Muscle layer of colon (tissue), 2 donors: ENCODE data around the gene PRKCI.
"Not testable (repeated sequence)": the region's sequence is repeated elsewhere in the genome, so short reads cannot be mapped to it uniquely, and the experiment has no call there.

Experiments
- H3K27ac ChIP-seq: one replicate; pipeline ENCODE4 v1.7.0; 2013; ENCODE audit warnings: low read depth, mild to moderate bottlenecking, low read length, moderate library complexity
- H3K27me3 ChIP-seq, 2 donors: one replicate each; pipeline ENCODE4 v1.7.0; 2013; ENCODE audit warnings: low read length in 2 of 2, mild to moderate bottlenecking in 2 of 2; ENCODE audit not compliant: insufficient read depth in 2 of 2, control insufficient read depth in 1 of 2
- H3K36me3 ChIP-seq: one replicate; pipeline ENCODE4 v1.7.0; 2013; ENCODE audit warnings: mild to moderate bottlenecking, low read length; ENCODE audit not compliant: insufficient read depth
- H3K4me1 ChIP-seq: one replicate; pipeline ENCODE4 v1.7.0; 2013; ENCODE audit warnings: mild to moderate bottlenecking, low read length; ENCODE audit not compliant: insufficient read depth
- H3K4me3 ChIP-seq, 2 donors: one replicate each; pipeline ENCODE4 v1.7.0; 2013; ENCODE audit warnings: low read length in 2 of 2, low read depth in 1 of 2, mild to moderate bottlenecking in 1 of 2, moderate library complexity in 1 of 2
- H3K9ac ChIP-seq: one replicate; pipeline ENCODE4 v1.7.0; 2013; ENCODE audit warnings: low read length
- H3K9me3 ChIP-seq: one replicate; pipeline ENCODE4 v1.7.0; 2013; ENCODE audit warnings: mild to moderate bottlenecking, low read length
- donor health status: abdominal sarcoma.
- donor health status: Adenocarcinoma of cecum.

PRKCI gene

DNA sequence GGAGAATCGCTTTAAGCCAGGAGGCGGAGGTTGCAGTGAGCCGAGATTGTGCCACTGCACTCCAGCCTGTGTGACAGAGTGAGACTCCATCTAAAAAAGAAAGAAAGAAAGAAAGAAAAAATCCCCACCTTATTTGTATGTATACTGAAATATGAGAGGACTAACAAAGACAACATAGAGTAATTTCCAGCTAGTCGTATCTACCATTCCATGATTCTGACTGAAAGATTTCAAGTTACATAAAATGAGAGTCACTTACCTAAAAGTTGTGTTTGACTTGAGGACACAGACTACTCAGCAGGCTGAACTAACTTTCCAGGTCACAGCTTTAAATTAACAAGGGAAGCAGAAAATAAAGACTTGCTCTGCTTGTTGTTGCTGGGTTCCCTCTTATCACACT, 18.8 kb upstream of the PRKCI start:
- Histone ChIP-seq H3K36me3 (no peaks in the 10 kb centered on the region), H3K9ac (no peak overlapping the region), H3K9me3 (no peaks in the 10 kb centered on the region), H3K4me3 (no peak overlapping the region), H3K27ac (no peak overlapping the region), H3K4me1 (no peaks in the 10 kb centered on the region), H3K27me3 (no peaks in the 10 kb centered on the region)

DNA sequence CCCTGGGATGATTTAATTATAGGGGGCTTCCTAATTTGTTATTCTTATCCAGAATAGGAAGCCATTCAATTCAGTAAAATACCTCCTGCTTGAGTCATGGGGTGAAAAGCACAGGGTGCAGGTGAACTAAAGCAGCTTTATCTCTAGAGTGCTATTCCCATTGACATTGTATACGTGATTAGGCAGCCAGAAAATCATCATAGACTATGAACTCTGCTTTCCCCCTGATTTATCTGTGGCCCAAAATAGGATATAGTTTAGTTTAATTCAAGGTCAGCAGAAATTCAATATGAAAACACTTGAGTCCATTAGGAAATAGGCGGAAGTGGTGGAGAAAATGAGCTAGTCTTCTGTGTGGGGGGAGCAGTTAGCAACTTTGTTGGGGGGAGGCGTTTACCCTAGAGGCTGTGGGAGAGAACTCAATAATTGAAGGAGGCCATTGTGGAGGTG, 18.2 kb upstream of the PRKCI start:
- H3K9ac ChIP-seq = no peak overlapping the region
- no peaks in the 10 kb centered on the region for H3K36me3 ChIP-seq
- H3K4me3 ChIP-seq = no peak overlapping the region
- H3K4me1 ChIP-seq = no peaks in the 10 kb centered on the region
- H3K9me3 ChIP-seq = no peaks in the 10 kb centered on the region
- H3K27ac ChIP-seq = no peak overlapping the region
- H3K27me3 ChIP-seq = no peaks in the 10 kb centered on the region

DNA sequence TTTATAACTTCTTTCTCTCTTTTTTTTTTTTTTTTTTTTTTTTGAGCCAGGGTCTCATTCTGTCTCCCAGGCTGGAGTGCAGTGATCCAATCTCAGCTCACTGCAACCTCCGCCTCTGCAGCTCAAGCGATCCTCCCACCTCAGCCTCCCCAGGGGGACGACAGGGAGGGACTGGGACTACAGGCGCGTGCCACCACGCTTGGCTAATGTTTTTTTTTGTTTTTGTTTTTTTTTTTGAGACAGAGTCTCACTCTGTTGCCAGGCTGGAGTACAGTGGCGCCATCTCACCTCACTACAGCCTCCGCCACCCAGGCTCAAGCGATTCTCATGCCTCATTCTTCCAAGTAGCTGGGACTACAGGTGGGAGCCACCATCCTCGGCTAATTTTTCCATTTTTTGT, 17.7 kb upstream of the PRKCI start:
- no peak overlapping the region for H3K27ac ChIP-seq
- no peaks in the 10 kb centered on the region for H3K36me3 ChIP-seq
- no peak overlapping the region for H3K4me3 ChIP-seq
- H3K27me3 ChIP-seq = no peaks in the 10 kb centered on the region
- no peaks in the 10 kb centered on the region for H3K9me3 ChIP-seq
- H3K9ac ChIP-seq = no peak overlapping the region
- H3K4me1 ChIP-seq = no peaks in the 10 kb centered on the region

DNA sequence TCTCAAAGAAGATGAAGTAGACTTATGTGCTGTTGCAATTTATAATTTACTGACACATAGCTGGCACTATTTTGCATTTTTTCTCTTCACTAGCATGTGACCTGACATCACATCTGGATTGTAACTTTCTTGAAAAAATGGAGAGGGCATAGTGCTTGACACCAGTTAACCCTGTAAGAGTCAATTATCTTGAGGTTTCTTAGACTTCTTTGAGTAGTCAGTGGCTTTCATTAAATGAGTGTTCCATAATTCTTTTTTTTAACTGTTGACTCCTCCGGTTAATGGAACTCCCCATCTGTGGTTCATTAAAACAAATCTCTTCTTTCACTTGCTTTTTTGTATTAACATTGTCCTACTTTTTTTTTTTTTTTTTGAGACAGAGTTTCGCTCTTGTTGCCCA, 16.9 kb upstream of the PRKCI start:
- Histone ChIP-seq H3K9ac (no peak overlapping the region), H3K4me3 (no peak overlapping the region), H3K36me3 (no peaks in the 10 kb centered on the region), H3K4me1 (no peaks in the 10 kb centered on the region), H3K27me3 (no peaks in the 10 kb centered on the region), H3K27ac (no peak overlapping the region), H3K9me3 (no peaks in the 10 kb centered on the region)

DNA sequence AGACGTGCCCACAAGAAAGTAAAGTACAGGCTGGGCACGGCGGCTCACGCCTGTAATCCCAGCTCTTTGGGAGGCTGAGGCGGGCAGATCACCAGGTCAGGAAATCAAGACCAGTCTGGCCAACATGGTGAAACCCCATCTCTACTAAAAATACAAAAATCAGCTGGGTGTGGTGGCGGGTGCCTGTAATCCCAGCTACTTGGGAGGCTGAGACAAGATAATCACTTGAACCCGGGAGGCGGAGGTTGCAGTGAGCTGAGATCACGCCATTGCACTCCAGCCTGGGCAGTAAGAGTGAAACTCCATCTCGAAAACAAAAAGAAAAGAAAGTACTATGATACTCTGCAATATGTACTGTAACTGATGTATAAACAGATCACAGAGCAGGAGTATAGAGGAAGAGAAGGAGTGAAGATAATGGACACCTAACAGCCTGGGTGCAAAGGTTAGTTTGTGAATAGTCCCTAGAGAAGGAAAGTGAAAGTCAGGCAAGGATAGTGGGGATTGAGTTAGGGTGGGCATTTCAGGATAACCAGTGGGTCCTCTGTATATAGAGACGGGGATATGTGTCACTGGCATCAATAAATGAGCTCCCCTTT, 16.0 kb upstream of the PRKCI start:
- not testable (repeated sequence) for H3K27ac ChIP-seq, H3K27me3 ChIP-seq, H3K4me1 ChIP-seq, H3K9me3 ChIP-seq, H3K36me3 ChIP-seq, H3K4me3 ChIP-seq, H3K9ac ChIP-seq

DNA sequence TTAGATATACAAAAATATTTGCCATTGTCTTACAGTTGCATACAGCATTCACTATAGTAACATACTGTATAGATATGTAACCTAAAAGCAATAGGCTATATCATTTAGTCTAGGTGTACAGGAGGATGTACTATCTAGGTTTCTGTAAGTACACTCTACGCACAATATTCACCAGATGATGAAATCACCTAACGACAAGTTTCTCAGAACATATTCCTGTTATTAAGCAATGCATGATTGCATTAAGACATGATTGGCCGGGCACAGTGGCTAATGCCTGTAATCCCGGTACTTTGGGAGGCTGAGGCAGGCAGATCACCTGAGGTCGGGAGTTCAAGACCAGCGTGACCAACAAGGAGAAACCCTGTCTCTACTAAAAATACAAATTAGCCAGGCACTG, 14.5 kb upstream of the PRKCI start:
- H3K9me3 ChIP-seq = no peaks in the 10 kb centered on the region
- H3K36me3 ChIP-seq = no peaks in the 10 kb centered on the region
- H3K27me3 ChIP-seq = no peaks in the 10 kb centered on the region
- H3K4me3 ChIP-seq = no peak overlapping the region
- H3K4me1 ChIP-seq = no peaks in the 10 kb centered on the region
- H3K27ac ChIP-seq = no peak overlapping the region
- no peak overlapping the region for H3K9ac ChIP-seq

DNA sequence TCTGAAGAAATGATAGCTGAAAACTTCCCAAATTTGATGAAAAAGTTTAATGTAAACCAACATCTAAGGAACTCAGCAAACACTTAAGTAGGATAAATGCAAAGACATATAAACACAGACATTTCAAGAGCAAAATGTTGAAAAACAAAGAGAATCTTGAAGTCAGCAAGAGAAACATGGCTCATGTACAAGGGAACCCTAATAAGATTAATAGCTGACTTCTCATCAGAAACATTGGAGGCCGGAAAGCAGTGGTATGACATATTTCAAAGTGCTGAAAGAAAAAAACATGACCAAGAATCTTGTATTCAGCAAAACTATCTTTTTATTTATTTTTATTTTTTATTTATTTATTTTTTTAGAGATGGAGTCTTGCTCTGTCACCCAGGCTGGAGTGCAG, 10.6 kb upstream of the PRKCI start:
- H3K4me1 ChIP-seq = no peaks in the 10 kb centered on the region
- H3K27ac ChIP-seq = no peak overlapping the region
- no peak overlapping the region for H3K4me3 ChIP-seq
- H3K9ac ChIP-seq = no peak overlapping the region
- no peaks in the 10 kb centered on the region for H3K36me3 ChIP-seq
- no peaks in the 10 kb centered on the region for H3K27me3 ChIP-seq
- no peaks in the 10 kb centered on the region for H3K9me3 ChIP-seq

DNA sequence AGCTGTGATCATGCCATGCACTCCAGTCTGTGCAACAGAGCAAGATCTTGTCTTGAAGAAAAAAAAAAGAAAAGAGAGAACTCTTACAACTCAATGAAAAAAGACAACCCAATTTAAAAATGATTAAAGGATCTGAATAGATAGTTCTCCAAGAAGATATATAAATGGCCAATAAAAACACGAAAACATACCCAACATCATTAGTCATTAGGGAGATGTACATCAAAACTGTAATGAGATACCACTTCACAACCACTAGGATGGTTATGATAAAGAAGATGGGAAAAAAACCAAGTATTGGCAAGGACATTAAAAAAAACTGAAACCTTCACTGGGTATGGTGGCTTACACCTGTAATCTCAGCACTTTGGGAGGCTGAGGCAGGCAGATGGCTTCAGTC, 2.4 kb upstream of the PRKCI start:
- Histone ChIP-seq H3K9ac (no peak overlapping the region), H3K4me3 (no peak overlapping the region), H3K9me3 (no peaks in the 10 kb centered on the region), H3K27ac (no peak overlapping the region), H3K36me3 (no peaks in the 10 kb centered on the region), H3K27me3 (no peaks in the 10 kb centered on the region), H3K4me1 (peaks cover 7% of the 10 kb centered on the region)

DNA sequence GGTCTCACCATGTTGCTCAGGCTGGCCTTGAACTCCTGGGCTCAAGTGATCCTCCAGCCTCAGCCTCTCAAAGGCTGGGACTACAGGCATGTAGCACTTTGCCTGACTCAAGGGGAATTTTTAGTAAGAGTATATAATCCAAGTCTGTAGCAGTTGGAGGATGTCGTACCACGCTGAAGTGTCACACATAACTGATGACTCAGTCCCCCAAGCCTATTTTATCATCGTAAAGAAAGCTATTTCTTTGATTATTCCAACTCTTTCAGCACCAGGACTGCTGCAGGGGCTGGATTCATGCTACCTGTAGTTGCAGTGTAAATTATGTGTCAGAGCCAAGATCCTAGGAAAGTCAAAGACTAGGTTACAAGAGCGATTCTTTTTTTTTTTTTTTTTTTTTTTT, 1.4 kb upstream of the PRKCI start:
- no peak overlapping the region for H3K27ac ChIP-seq
- H3K4me3 ChIP-seq = no peak overlapping the region
- no peak overlapping the region for H3K9ac ChIP-seq
- peaks cover 7% of the 10 kb centered on the region for H3K4me1 ChIP-seq
- no peaks in the 10 kb centered on the region for H3K27me3 ChIP-seq
- no peaks in the 10 kb centered on the region for H3K36me3 ChIP-seq
- H3K9me3 ChIP-seq = no peaks in the 10 kb centered on the region

DNA sequence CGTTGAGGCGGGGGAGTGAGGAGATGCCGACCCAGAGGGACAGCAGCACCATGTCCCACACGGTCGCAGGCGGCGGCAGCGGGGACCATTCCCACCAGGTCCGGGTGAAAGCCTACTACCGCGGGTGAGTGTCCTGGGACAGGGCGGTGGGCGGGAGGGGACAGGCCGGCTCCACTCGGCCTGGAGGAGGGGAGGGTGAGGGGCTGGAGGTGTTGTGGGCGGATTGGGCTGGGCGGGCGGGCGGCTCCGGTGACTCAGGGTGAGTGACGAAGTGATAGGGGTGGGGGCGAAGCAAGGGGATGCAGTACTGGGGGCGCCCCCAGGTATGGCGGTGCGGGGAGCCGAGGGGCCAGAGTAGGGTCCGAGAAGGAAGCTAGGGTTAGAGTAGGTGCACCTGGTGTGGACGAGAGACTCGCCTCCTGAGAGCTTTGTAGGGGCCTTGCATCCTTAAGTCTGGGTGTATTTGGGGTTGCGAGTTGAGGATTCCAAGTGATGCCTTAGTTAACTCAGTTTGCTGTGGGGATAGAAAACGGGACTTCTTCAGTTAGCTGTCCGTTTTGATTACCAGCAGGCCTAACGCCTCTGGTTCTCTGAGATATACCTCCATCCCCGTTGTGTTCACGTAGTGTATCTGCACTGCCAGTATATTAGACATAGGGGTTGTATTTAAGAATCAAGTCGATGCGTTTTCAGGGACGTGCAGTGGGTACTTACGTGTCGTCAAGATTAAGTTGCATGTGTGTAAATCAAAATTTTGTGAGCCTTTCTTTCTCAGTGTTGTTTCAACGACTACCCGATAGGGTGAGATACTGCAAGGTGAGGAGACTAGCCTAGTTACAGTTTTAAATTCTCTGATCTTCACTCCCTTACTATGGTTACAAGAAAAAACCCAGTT, 670 bp downstream of the PRKCI start:
- no peaks in the 10 kb centered on the region for H3K27me3 ChIP-seq
- H3K4me3 ChIP-seq = peak overlapping the region; percentile 59 to 85
- H3K27ac ChIP-seq = peak overlapping the region; percentile 85
- peaks cover 7% of the 10 kb centered on the region for H3K4me1 ChIP-seq
- H3K36me3 ChIP-seq = no peaks in the 10 kb centered on the region
- H3K9ac ChIP-seq = peak overlapping the region; percentile 58
- no peaks in the 10 kb centered on the region for H3K9me3 ChIP-seq

DNA sequence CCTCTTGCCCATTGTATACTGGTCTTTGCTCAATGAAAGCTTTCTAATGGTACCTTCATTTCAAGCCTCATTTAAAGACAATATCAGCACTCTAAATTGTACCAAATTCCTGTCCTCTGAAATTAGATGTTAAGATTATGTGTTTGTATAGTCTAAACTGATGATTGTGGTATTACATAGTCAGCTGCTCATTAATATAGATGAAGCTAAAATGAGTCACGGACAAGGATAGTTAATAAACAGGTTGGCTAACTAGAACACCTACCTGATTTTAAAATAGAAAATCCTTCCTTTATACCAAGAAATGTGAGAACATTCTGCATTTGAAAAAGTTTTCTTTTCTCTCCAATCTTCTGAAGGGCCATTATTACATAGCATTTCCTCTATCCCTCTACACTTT, 2.9 kb downstream of the PRKCI start:
- Histone ChIP-seq H3K36me3 (no peaks in the 10 kb centered on the region), H3K4me1 (peaks cover 7% of the 10 kb centered on the region), H3K27me3 (no peaks in the 10 kb centered on the region), H3K9ac (no peak overlapping the region), H3K9me3 (no peaks in the 10 kb centered on the region), H3K4me3 (no peak overlapping the region), H3K27ac (no peak overlapping the region)
